GM20000 (cell line): ENCODE results near the gene RCAN3.
"Not testable (repeated sequence)": the region's sequence is repeated elsewhere in the genome, so short reads cannot be mapped to it uniquely, and the experiment has no call there.

Experiments
- DNase-seq: peaks from one replicate; pipeline ENCODE4 v3.0.0; 2012; ENCODE audit warnings: low spot score
- CTCF ChIP-seq: IDR thresholded peaks from 2 replicates; pipeline ENCODE4 v1.5.1; 2012; ENCODE audit warnings: mild to moderate bottlenecking, control low read depth; ENCODE audit errors: extremely low read depth, missing control alignments

Gene RCAN3

GRCh38 chr1:24502709-24503058 lies at the start of gene RCAN3:
TSS of gene RCAN3 (plus strand) at chr1:24502836. CDS start at chr1:24514373, 11,537 bp downstream.
- peak; percentile 99 for DNase-seq
- TF ChIP-seq CTCF = no peak

DNA sequence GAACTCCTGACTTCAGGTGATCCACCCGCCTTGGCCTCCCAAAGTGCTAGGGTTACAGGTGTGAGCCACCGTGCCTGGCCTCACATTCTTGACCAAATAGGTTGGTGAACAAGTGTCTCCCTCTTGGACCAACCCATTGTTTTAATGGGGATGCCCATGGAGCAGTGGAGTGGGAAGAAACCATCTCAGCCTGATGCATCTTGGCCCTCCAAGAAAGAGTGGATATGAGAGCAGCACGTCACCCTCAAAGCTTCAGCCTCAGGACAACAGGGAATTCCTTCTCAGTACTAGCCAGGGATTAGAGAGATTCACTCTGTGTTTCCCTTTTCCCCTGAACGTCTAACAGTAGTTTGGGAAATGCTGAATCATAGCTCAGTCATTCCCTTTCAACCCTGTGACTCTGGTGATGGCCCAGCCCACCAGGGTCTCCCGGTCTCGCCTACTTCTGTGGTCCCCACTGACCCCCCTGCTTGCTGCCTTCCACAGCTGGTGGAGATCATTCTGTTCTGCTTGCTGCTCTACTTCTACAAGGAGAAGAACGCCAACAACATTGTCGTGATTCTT lies 49.6 kb upstream of the RCAN3 start:
- TF ChIP-seq CTCF = no peak

GRCh38 chr1:24454673-24455072 lies 48.0 kb upstream of the RCAN3 start:
- DNase-seq = no peak
- TF ChIP-seq CTCF = no peak

More for the DNA sequence above, 49.6 kb upstream of the RCAN3 start:
- DNase-seq = no peak

DNA sequence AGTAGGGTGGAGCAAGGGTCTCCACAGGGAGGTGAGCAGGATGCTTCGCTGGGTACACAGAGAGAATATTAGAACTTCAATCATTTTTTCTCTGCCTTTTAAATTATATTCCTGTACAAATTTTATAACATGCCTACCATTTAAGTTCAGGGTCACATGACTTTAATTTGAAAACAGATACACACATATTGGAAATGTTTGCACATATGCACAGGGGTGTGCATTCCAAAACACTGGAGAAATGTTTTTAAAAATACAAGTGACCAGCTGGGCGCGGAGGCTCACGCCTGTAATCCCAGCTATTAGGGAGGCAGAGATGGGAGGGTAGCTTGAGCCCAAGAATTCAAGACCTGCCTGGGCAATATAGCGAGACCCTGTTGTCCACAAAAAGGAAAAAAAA lies 47.4 kb upstream of the RCAN3 start:
- no peak for DNase-seq
- TF ChIP-seq CTCF = no peak

DNA sequence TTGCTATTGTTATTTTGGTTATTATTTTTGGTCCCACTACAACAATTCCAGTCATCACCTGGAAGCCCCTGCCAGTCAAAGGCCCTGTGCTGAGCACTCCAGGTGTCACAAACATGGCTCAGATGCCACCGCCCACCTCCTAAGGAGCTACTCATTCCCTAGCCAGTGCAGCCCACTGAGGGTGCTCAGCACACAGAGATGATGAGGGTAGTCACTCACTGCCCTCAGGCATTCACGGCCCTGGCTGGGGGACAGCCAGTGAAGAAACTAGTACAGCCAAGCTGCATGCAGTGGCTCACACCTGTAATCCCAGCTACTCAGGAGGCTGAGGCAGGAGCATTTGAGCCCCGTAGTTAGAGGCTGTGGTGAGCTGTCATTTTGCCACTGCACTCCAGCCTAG lies 44.8 kb upstream of the RCAN3 start:
- TF ChIP-seq CTCF = no peak
- DNase-seq = no peak

DNA sequence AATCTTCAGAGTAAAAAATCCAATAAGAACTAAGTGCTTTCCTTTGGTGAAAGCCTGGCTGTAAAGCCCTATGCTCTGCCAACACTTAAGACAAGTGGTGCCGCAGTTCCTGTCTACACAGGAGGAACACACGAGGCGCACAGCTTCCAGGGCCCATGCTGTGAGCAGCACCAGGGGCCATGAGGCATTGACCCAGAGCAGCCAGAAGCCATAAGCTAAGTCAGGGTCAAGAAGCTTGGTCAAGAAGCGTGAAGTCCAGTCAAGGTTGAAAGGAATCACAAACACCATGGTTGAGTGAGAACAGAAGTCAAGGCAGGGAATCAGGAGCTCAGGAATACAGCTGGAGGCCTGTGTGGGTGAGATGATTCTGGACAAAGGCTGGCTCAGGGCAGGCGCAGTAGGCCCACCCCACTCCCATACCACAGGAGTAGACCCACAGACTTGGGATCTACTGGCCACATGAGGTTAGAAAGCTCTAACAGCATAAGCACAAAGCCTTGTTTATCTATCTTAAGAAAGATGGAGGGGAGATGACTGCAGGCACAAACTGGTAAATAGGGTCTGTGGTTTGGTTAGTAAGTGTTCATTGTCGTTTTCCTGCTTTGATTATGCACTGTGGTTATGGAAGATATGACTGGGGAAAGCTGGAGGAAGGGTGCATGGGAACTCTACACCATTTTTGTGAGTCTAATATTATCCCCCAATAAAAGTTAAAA lies 42.9 kb upstream of the RCAN3 start:
- no peak for TF ChIP-seq CTCF
- no peak for DNase-seq

GRCh38 chr1:24462128-24462527 lies 40.5 kb upstream of the RCAN3 start:
- DNase-seq = not testable (repeated sequence)
